GM12878 (cell line): ENCODE measurements around the gene NOS1AP. TPM values are rescaled to one million over a fixed set of nuclear protein-coding genes. Genes with fewer than 3 reads are reported as not detected.

Experiments used
- ATAC-seq: fragments of 200-7000 bp; cut with Tn5 transposase; 3 replicates; pipeline ENCODE4 v1.9.1; 2020; ENCODE audit warnings: mild to moderate bottlenecking, moderate library complexity
- BruUV-seq: library from RNA; stranded (reverse); fragments of 400-500 nt; replicated peaks from 2 replicates; lab custom pipeline; 2021; lab: Mats Ljungman, UMichigan
- CTCF ChIA-PET: fragments of 300-600 bp; sonication (Branson Sonifier 250); formaldehyde crosslinking; extraction: SDS; loops from one replicate; lab custom pipeline; 2021; ENCODE audit warnings: inconsistent platforms; lab: Yijun Ruan, JAX
- POLR2A ChIA-PET: fragments of 350-600 bp; formaldehyde crosslinking; extraction: SDS; loops from one replicate; lab custom pipeline; 2021; ENCODE audit warnings: inconsistent platforms; lab: Charles Lee
- RAD21 ChIA-PET: fragments of 300-600 bp; sonication (Branson Sonifier 250); formaldehyde crosslinking; loops from one replicate; lab custom pipeline; 2023; ENCODE audit warnings: antibody characterized with exemption; ENCODE audit not compliant: unreplicated experiment; lab: Charles Lee
- SMC1A ChIA-PET: fragments of 300-600 bp; sonication (Branson Sonifier 250); formaldehyde crosslinking; loops from one replicate; lab custom pipeline; 2023; ENCODE audit not compliant: unreplicated experiment, uncharacterized antibody; lab: Charles Lee
- DNase-seq: peaks from one replicate; pipeline ENCODE4 v3.0.0-alpha.2; 2011; ENCODE audit warnings: low read depth, low spot score
- FAIRE-seq: peaks from 3 replicates; lab custom pipeline; 2011; peaks lifted over from hg19 to GRCh38; lab: Jason Lieb, UNC
- H2AFZ ChIP-seq: 2 replicates; pipeline ENCODE4 v1.6.0; 2011; ENCODE audit warnings: low read depth, low read length, control low read depth; ENCODE audit not compliant: control insufficient read depth
- H3K27ac ChIP-seq: 2 replicates; pipeline ENCODE4 v1.5.1; 2011; ENCODE audit warnings: control low read depth; ENCODE audit not compliant: control insufficient read depth, insufficient read depth
- H3K27me3 ChIP-seq, 2 experiments: replicated peaks in 1 of 2; 2 replicates each; pipeline versions ENCODE4 v1.6.0 to v1.6.1; 2011; ENCODE audit warnings: low read length in 1 of 2; ENCODE audit not compliant: control insufficient read depth in 2 of 2, insufficient read depth in 2 of 2
- H3K36me3 ChIP-seq, 2 experiments: 2 replicates each; pipeline ENCODE4 v1.5.1; 2011; ENCODE audit warnings: low read length in 1 of 2; ENCODE audit not compliant: control insufficient read depth in 2 of 2, insufficient read depth in 2 of 2
- H3K4me1 ChIP-seq: 2 replicates; pipeline ENCODE4 v1.6.1; 2011; ENCODE audit warnings: mild to moderate bottlenecking, low read length, moderate library complexity, mixed read lengths; ENCODE audit not compliant: control insufficient read depth, insufficient read depth
- H3K4me2 ChIP-seq: 2 replicates; pipeline ENCODE4 v1.6.0; 2011; ENCODE audit warnings: control low read depth; ENCODE audit not compliant: control insufficient read depth, insufficient read depth
- H3K4me3 ChIP-seq: fragments of 200-600 bp; sonication (generic); 2 replicates; pipeline ENCODE4 v1.5.1; 2016
- H3K79me2 ChIP-seq: 2 replicates; pipeline ENCODE4 v1.6.0; 2011; ENCODE audit warnings: low read length; ENCODE audit not compliant: control insufficient read depth, insufficient read depth
- H3K9ac ChIP-seq: 2 replicates; pipeline ENCODE4 v1.8.0; 2011; ENCODE audit warnings: low read length, control low read depth, mixed read lengths; ENCODE audit not compliant: control insufficient read depth, insufficient read depth
- H3K9me3 ChIP-seq: replicated peaks from 3 replicates; pipeline ENCODE4 v1.5.1; 2011; ENCODE audit warnings: mild to moderate bottlenecking, low read length; ENCODE audit not compliant: control insufficient read depth, insufficient read depth
- H4K20me1 ChIP-seq: 2 replicates; pipeline ENCODE4 v1.6.0; 2011; ENCODE audit not compliant: control insufficient read depth, insufficient read depth
- CBFB ChIP-seq: IDR thresholded peaks from 2 replicates; pipeline ENCODE4 v1.6.1; 2016; ENCODE audit warnings: antibody characterized with exemption, low read depth
- CBX5 ChIP-seq: sonication (generic); IDR thresholded peaks from 2 replicates; pipeline ENCODE4 v1.6.1; 2016; ENCODE audit warnings: low read depth, moderate library complexity, mild to moderate bottlenecking, inconsistent platforms
- CHD4 ChIP-seq: fragments of 200-600 bp; sonication (generic); IDR thresholded peaks from 2 replicates; pipeline ENCODE4 v1.6.1; 2016; ENCODE audit warnings: mild to moderate bottlenecking
- CREB1 ChIP-seq: IDR thresholded peaks from 2 replicates; pipeline ENCODE4 v1.6.1; 2012; ENCODE audit warnings: low read depth, mild to moderate bottlenecking, inconsistent platforms
- DPF2 ChIP-seq: fragments of 450-650 bp; IDR thresholded peaks from 2 replicates; pipeline ENCODE4 v1.6.1; 2017; ENCODE audit warnings: mild to moderate bottlenecking
- E4F1 ChIP-seq: fragments of 450-650 bp; IDR thresholded peaks from 2 replicates; pipeline ENCODE4 v1.6.1; 2018; ENCODE audit warnings: borderline replicate concordance, mild to moderate bottlenecking; ENCODE audit not compliant: partially characterized antibody
- EZH2 ChIP-seq: IDR thresholded peaks from 2 replicates; pipeline ENCODE4 v1.6.1; 2012; ENCODE audit warnings: low read depth, mild to moderate bottlenecking, control low read depth, inconsistent platforms, low read length, borderline replicate concordance; ENCODE audit not compliant: control insufficient read depth
- RBBP5 ChIP-seq: fragments of 200-600 bp; sonication (generic); conservative IDR thresholded peaks from 2 replicates; pipeline ENCODE4 v1.6.1; 2016
- RELA ChIP-seq: fragments of 450-650 bp; IDR thresholded peaks from 2 replicates; pipeline ENCODE4 v1.8.0; 2014; ENCODE audit warnings: borderline replicate concordance; ENCODE audit not compliant: partially characterized antibody
- SMAD5 ChIP-seq: IDR thresholded peaks from 2 replicates; pipeline ENCODE4 v1.6.1; 2016; ENCODE audit warnings: antibody characterized with exemption, low read depth
- SMC3 ChIP-seq: IDR thresholded peaks from 2 replicates; pipeline ENCODE4 v1.6.1; 2011; ENCODE audit warnings: low read length, improper control_type of control experiment, borderline replicate concordance
- SREBF2 ChIP-seq: IDR thresholded peaks from 2 replicates; pipeline ENCODE4 v1.6.1; 2012; ENCODE audit warnings: mild to moderate bottlenecking, low read length
- STAT1 ChIP-seq: fragments of 450-650 bp; conservative IDR thresholded peaks from 2 replicates; pipeline ENCODE4 v1.6.1; 2014; ENCODE audit warnings: antibody characterized with exemption, mild to moderate bottlenecking
- STAT3 ChIP-seq: IDR thresholded peaks from 2 replicates; pipeline ENCODE4 v1.6.1; 2011; ENCODE audit warnings: low read depth, low read length, improper control_type of control experiment
- TAF1 ChIP-seq: IDR thresholded peaks from 2 replicates; pipeline ENCODE4 v1.6.1; 2011; ENCODE audit warnings: mild to moderate bottlenecking, low read depth, low read length, borderline replicate concordance
- TARDBP ChIP-seq: IDR thresholded peaks from 2 replicates; pipeline ENCODE4 v1.6.1; 2016; ENCODE audit warnings: borderline replicate concordance
- TBL1XR1 ChIP-seq: IDR thresholded peaks from 2 replicates; pipeline ENCODE4 v1.6.1; 2012; ENCODE audit warnings: low read depth, low read length, improper control_type of control experiment
- USF1 ChIP-seq: IDR thresholded peaks from 2 replicates; pipeline ENCODE4 v1.6.1; 2011; ENCODE audit warnings: borderline replicate concordance, low read depth, mild to moderate bottlenecking, moderate library complexity, mixed read lengths, low read length; ENCODE audit not compliant: insufficient read depth; ENCODE audit errors: extremely low read length
- ZNF274 ChIP-seq: IDR thresholded peaks from one replicate; pipeline ENCODE4 v1.8.0; 2011; ENCODE audit not compliant: insufficient read length, insufficient read depth
- WGBS: methylation state at CpG from one replicate; pipeline ENCODE4 v1.1.6; 2016; ENCODE audit warnings: low lambda C conversion rate; ENCODE audit not compliant: insufficient replicate concordance, insufficient coverage; ENCODE audit errors: missing lambda C conversion rate; 5-methylcytosine and 5-hydroxymethylcytosine counted together
- in situ Hi-C: fragments of 300-500 bp; cut with MboI; formaldehyde crosslinking; loops from 9 replicates; pipeline ENCODE4 v1.14.3; 2018; ENCODE audit warnings: mixed read lengths
- intact Hi-C: fragments of 100-400 bp; cut with micrococcal nuclease; formaldehyde crosslinking; loops from one replicate; pipeline ENCODE4 v1.14.2; 2022; ENCODE audit not compliant: unreplicated experiment
- polyA plus RNA-seq, 11 experiments: library from polyadenylated mRNA; depleted of rRNA in 4 of 11; unstranded in 6 of 11; stranded (reverse) in 5 of 11; fragments of >200 nt; fragmentation: Nextera tagmentation in 4 of 11; fragmentation: Illumina TruSeq in 1 of 11; extraction: Ambion mirVana in 4 of 11; extraction: Trizol in 1 of 11; gene quantifications; 1 replicate in 1 of 11; 2 replicates in 10 of 11; pipeline versions ENCODE4 v1.2.1 to v1.2.3, GENCODE V29; 2011 to 2016; ENCODE audit warnings: inconsistent platforms in 2 of 11, missing spikeins in 2 of 11, low read depth in 1 of 11
- total RNA-seq, 4 experiments: library from RNA; depleted of rRNA in 3 of 4; stranded (reverse); fragments of >200 nt in 3 of 4; fragmentation: Illumina TruSeq in 1 of 4; extraction: Trizol in 1 of 4; gene quantifications; 2 replicates each; pipeline versions ENCODE4 v1.2.1 to v1.2.3, GENCODE V29; 2013 to 2021

The NOS1AP gene
- total and polyA plus RNA-seq, 10 of the 15 experiments (the other 5 are each of a cell fraction or from before 2014, with no cell fraction given) = 0.03 to 0.15 TPM; not detected in 8

- no peaks in the 10 kb centered on the region for H3K36me3 ChIP-seq
- H3K9me3 ChIP-seq = no peaks in the 10 kb centered on the region
- no peak overlapping the region for H3K27ac ChIP-seq
- H3K4me3 ChIP-seq = no peak overlapping the region
- no peak overlapping the region for H2AFZ ChIP-seq
- RAD21 ChIA-PET = interaction anchor here (0.7 to 3.3 kb wide), 3 partner anchors 32 to 486 kb away, joined by 3 to 29 read pairs (median 4); no protein-coding TSS in a partner anchor
- no peak overlapping the region for H3K4me2 ChIP-seq
- H3K4me1 ChIP-seq = peaks cover 17% of the 10 kb centered on the region
- ATAC-seq (no peak), FAIRE-seq (no peak)
- WGBS = 0% methylated on average over 1 of the region's 1 CpG
- POLR2A ChIA-PET = no interaction called here
- intact Hi-C loops = loop anchor here (5.0 kb wide), 2 partner anchors 138 to 443 kb away; partner anchors contain the start of gene UHMK1
- SMC1A ChIA-PET = interaction anchor here (0.5 to 3.5 kb wide), 5 partner anchors 13 to 193 kb away, joined by 3 to 31 read pairs (median 10); no protein-coding TSS in a partner anchor
- H3K79me2 ChIP-seq = no peaks in the 10 kb centered on the region
- TF ChIP-seq STAT1 = no peak
- TF ChIP-seq E4F1 = no peak
- TF ChIP-seq RBBP5 = no peak
- TF ChIP-seq STAT3 = no peak
- no peak for TF ChIP-seq CREB1
- TF ChIP-seq CBFB = no peak
- no peak for TF ChIP-seq ZNF274
- no peak for TF ChIP-seq TARDBP
- TF ChIP-seq CBX5 = no peak
- TF ChIP-seq SMAD5 = no peak
- no peak for TF ChIP-seq SREBF2
- TF ChIP-seq SMC3 = no peak
- no peak for TF ChIP-seq EZH2
- TF ChIP-seq DPF2 = no peak
- no peak for TF ChIP-seq TBL1XR1
- TF ChIP-seq RELA = no peak
- TF ChIP-seq CHD4 = no peak
- no peak for TF ChIP-seq TAF1
- TF ChIP-seq USF1 = no peak
- TF ChIP-seq, all 136 proteins: peak for 0
- Histone ChIP-seq H3K9ac (no peak overlapping the region), H3K27me3 (no peaks in the 10 kb centered on the region; a peak in 1 of 4 replicates), H4K20me1 (no peaks in the 10 kb centered on the region)
- in situ Hi-C loops = no loop called here
- CTCF ChIA-PET = interaction anchor here (0.6 to 8.0 kb wide), 7 partner anchors 9 to 816 kb away, joined by 3 to 104 read pairs (median 4); partner anchors contain the start of gene DDR2
- BruUV-seq = no TSS peak
- DNase-seq = no peak
Measured at GRCh38 chr1:162358928-162359327, 289.4 kb downstream of the NOS1AP start.
